ENCODE measurements around the gene HECW1.
"Not testable (repeated sequence)": the region's sequence is repeated elsewhere in the genome, so short reads cannot be mapped to it uniquely, and the experiment has no call there.

HECW1 gene

DNA sequence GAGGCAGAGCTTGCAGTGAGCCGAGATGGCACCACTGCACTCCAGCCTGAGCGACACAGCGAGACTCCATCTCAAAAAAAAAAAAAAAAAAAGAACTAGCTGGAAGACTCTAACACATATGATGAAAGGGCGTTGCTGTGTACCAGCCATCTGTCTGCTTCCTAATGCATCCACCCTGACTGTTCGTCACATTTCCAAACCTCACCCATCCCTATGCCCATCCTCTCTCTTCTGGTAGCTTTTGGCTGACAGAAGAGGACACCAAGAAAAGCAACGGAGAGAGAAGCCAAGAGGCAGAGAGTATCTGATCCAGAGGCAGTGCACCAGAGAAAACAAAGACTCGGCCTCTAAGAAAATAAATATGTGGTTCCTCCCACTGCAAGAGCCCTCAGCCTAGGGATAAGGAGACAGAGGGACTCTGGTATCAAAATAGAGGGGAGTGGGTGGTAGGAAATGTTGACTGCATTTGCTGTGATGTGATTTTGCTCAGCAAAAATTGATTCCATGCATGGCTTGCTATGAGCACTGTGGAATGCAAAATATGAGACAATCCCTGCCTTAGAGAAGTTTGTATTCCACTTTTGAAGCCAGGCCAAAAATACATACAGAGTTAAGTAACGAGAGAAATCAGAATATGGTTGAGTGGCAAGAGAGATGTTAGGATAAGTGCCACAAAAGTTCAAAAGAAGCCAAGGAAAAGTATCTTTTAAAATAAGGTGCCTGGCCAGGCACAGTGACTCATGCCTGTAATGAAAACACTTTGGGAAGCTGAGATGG lies 369.6 kb downstream of the HECW1 start:
- no peak for DNase-seq

DNA sequence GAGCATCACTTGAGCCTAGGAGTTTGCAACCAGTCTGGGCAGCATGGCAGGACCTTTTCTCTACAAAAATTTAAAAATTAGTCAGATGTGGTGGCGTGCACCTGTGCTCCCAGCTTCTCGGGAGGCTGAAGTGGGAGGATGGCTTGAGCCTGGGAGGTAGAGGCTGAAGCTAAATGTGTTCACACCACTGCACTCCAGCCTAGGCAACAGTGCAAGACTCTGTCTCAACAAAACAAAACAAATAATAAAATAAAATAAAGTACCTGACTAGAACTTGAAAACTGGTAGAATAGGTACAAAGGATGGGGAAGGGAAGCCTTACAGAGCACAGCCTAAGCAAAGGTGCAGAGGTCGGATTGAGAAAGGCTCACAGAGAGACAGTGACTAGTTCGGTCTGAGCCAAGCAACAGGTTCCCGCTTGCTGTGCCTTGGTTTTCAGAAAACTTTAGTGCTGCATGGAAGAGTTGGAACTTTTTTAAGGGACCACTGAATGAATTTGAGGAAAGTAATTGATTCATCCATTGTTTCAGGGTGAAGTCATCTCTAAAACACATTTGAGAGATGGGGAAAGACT lies 370.3 kb downstream of the HECW1 start:
- DNase-seq: no peak

GRCh38 chr7:43484678-43485395 lies 372.4 kb downstream of the HECW1 start:
- no peak for DNase-seq

- no peak for DNase-seq
Observed at GRCh38 chr7:43485580-43485979, 373.1 kb downstream of the HECW1 start.

DNA sequence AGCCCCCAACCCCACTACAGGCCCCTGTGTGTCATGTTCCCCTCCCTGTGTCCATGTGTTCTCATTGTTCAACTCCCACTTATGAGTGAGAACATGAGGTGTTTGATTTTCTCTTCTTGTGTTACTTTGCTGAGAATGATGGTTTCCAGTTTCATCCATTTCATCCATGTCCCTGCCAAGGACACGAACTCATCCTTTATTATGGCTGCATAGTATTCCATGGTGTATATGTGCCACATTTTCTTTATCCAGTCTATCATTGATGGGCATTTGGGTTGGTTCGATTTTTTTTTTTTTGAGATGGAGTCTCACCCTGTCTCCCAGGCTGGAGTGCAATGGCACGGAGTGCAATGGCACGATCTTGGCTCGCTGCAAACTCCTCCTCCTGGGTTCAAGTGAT lies 373.6 kb downstream of the HECW1 start:
- not testable (repeated sequence) for DNase-seq

- DNase-seq: no peak
Observed at GRCh38 chr7:43486634-43487033, 374.2 kb downstream of the HECW1 start.

- no peak for DNase-seq
Observed at GRCh38 chr7:43487731-43488073, 375.3 kb downstream of the HECW1 start.

DNA sequence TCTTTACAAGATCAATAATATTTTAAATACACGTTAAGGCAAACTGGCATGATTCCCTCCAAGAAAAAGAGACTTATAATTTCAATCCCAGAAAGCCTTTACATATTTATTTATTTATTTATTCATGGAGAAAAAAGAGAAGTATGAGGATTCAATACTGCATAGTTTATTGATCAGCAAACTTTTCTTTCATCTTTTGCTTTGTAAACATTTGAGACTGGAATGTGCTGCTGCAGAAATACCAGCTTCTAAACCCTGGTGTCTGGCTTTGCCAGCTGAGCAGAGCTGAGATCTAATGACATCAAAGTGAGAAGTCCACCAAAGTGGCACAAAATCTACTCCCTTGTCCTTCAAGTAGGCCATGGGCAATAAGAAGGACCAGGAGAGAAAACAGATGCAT lies 376.8 kb downstream of the HECW1 start:
- DNase-seq: no peak

DNA sequence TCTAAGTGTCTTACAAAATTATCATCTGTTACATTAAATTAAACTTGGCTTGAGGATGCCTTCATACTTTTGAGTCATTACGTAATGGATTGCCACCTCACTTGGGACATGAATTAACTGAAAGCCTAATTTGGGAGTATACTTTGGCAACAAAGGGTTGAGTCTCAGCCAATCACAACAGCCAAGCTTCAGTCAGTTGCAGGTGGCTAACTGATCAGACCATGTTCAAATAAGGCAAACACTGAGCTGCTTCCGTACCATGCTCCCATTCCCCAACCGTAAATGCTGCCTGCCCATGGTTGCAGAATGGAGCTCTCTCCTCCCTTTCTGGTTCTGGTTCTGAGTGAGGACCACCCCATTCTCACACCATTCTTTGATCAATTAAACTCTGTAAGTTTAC lies 377.6 kb downstream of the HECW1 start:
- DNase-seq: no peak

DNA sequence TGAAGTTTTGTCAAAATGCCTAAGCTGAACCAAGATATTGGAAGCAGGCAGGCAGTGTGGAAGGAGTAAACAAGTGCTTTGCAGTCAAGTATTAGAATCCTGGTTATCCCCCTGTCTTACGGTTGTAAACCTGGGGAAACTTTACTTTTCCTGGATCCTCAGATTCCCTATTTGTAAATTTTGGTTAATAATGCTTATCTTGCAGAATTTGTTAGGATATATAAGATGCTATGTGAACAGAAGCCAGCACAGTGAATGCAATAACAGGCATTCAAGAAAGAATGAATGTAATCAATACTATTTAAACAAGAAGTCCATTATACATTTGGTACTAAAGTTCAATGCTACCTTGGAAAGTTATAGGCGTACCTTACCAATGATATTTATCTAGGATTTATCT lies 378.7 kb downstream of the HECW1 start:
- no peak for DNase-seq

DNA sequence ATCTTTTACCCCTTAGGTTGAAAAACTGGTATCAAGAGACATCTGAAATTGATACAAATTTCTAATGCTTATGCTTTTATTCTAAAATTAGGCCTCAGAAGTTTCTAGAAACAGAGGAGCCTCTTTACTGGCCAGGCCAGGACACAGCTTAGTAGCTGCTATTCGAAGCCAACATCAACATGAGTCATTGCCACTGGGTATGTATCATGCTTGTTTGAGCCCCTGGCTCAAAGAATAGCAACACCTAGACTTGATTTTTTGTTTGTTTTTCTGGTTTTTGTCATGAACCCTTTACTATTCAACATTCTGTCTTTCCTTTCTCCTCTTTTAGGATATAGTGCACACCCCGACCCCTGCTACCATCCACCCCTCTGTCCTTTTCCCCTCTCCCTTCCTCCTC lies 379.5 kb downstream of the HECW1 start:
- no peak for DNase-seq

GRCh38 chr7:43492896-43493295 lies 380.4 kb downstream of the HECW1 start:
- no peak for DNase-seq

- DNase-seq: no peak
Observed at GRCh38 chr7:43495572-43495971, 383.1 kb downstream of the HECW1 start.

DNA sequence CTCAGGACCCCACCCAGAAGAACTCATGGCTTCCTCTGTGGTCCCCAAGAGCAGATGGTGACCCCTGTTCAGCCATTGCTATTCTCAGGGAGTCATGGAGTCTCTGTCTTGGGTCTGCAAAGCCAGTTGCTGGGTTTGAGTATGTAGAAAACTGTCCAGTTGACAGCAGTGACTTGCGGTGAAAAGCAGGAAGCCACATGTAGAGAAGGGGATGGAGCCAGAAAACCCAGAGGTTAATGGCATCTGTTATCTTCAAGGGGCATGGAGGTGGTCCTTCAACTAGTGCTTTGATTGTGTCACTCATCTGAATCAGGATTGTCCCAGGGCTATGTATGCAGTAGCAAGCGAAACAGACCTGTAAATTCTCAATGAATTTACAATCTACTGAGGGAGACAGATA lies 384.1 kb downstream of the HECW1 start:
- no peak for DNase-seq

- no peak for DNase-seq
Observed at GRCh38 chr7:43501870-43502269, 389.4 kb downstream of the HECW1 start.

DNA sequence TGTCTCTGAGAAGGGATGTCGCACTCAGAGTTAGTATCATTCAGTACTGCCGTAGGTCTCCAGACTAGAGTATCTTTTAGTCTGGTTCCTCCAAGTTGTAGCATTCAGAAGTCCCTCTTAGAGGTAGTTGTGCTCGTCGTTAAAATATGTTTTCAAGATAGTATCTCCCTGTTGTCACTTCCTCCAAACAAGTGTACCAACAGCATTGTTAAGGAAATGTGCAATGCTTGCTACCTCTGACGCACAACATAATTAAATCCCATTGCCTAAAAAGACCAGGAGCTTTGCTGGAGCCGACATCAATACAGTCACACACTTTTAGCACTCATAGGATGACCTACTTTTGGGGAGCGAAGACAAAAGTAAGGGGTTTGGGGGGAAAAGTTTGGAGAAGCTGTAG lies 390.5 kb downstream of the HECW1 start:
- no peak for DNase-seq

DNA sequence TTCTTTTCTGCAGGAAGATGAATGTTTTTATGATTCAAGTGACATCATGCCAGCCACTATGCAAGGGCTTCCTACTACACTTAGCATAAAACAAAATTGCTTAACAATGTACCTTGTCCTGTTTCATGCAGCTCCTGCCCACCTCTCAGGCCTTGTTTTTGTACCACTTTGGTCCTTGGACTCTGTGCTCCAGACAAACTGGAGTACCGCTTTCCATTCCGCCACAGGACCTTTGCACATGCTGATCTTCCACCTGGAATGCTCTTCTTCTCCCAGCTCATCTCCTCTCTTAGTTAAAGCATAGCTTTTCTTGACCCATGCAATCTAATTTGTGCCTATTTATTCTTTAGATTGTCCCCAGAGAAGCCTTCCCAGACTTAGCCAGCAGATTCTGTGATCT lies 393.0 kb downstream of the HECW1 start:
- no peak for DNase-seq

DNA sequence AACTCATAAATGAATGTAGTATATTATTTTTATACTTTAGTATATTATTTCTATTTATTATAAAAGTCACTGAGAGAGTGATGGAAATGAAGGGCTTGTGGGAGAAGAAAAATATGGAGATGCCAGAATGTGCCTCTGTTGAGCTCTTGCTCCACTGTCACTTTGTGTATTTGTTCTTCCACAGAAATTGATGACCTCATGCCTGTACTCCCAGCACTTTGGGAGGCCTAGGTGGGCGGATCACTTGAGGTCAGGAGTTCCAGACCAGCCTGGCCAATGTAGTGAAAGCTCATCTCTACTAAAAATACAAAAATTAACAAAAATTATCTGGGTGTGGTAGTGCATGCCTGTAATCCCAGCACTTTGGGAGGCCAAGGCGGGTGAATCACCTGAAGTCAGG lies 394.0 kb downstream of the HECW1 start:
- DNase-seq: no peak

DNA sequence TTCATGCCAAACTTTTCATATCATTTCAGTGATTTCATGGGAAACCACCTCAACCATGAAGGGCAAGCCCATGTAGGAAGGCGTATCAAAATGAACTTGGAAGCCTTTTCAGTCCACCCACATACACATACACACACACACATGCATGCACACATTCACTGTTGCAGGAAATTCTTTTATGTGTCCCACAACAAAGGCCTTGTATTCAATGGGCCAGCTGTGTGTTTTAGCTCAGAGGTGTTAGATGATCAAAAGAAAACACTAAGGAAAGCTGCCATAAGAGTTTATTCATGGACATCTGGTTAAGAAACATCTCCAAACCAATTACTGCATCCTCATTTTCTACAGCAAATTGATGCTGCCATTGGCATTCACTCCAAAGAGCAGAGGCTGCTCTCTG lies 396.0 kb downstream of the HECW1 start:
- DNase-seq: no peak

GRCh38 chr7:43509906-43510305 lies 397.5 kb downstream of the HECW1 start:
- no peak for DNase-seq

GRCh38 chr7:43511029-43511428 lies 398.6 kb downstream of the HECW1 start:
- no peak for DNase-seq

DNA sequence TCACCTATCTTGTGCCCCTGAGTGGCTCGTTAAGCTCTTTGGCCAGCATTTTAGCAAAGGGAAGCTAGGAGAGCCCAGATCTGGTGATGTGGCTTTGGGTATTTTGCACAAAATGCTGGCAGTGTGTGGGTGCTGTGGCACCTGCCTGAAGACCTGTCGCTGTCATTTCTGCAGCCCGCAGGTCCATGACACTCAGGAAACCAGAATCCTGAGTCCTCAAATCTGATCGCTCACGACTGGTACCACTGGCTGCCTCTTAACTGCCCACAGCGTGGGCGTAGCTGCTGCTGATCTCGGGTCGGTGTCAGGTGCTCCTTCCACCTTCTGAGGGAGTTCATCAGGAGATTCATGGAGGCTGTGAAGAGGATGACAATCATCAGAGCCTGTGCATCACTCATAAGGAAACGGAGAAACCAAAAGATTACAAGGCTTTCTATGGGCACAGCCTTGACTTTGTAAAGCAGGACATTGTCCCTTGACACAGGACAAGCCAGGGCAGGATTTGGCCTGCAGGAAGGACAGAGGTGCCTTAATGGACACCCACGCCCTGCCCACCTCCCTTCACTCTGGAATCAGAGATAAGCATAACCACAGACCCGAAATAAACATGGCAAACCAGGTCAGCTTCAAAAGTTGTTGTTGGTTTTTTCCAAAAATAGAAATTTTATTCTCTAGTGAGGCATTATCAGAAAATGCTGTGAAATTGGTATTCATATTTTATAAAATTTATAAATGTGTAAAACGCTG lies 399.5 kb downstream of the HECW1 start:
- DNase-seq: no peak

- DNase-seq: no peak
Observed at GRCh38 chr7:43513251-43513650, 400.8 kb downstream of the HECW1 start.
